Erythroblast (primary cell): Measurements from ENCODE around the gene BSPRY.

ENCODE experiments used
- GATA1 ChIP-seq: IDR thresholded peaks from 2 replicates; pipeline ENCODE4 v1.6.1; 2011; ENCODE audit warnings: low read depth, mild to moderate bottlenecking, control low read depth, low read length, moderate library complexity
- POLR2A ChIP-seq: IDR thresholded peaks from 2 replicates; pipeline ENCODE4 v1.6.1; 2011; ENCODE audit warnings: mild to moderate bottlenecking, low read length

- TF ChIP-seq POLR2A = no peak
- no peak for TF ChIP-seq GATA1
These were observed 60.5 kb downstream of the BSPRY start for GRCh38 chr9:113409883-113410206.
